K562 (cell line): ENCODE data around the gene CCDC184. TPM values are rescaled to one million over a fixed set of nuclear protein-coding genes. Genes with fewer than 3 reads are reported as not detected.

Experiments
- ATF7 ChIP-seq: fragments of 450-650 bp; IDR thresholded peaks from 2 replicates; pipeline ENCODE4 v1.7.1; 2014; ENCODE audit warnings: mild to moderate bottlenecking, moderate library complexity
- BCL6 ChIP-seq: fragments of 250-450 bp; sonication (Bioruptor Pico); IDR thresholded peaks from 2 replicates; pipeline ENCODE4 v1.4.0; 2020
- CAMTA2 ChIP-seq: fragments of 250-450 bp; sonication (Bioruptor Pico); conservative IDR thresholded peaks from 2 replicates; pipeline ENCODE4 v1.5.1; 2022
- CBFB ChIP-seq: sonication (generic); formaldehyde crosslinking; IDR thresholded peaks from 2 replicates; pipeline ENCODE4 v1.4.0; 2020; ENCODE audit warnings: mild to moderate bottlenecking, missing genetic modification reagents
- CBX2 ChIP-seq: fragments of 200-600 bp; sonication (generic); IDR thresholded peaks from one replicate; pipeline ENCODE4 v1.6.1; 2012; ENCODE audit warnings: mild to moderate bottlenecking, low read length, inconsistent platforms; ENCODE audit not compliant: insufficient read depth, poor library complexity, severe bottlenecking
- DDX20 ChIP-seq: fragments of 450-650 bp; IDR thresholded peaks from 2 replicates; pipeline ENCODE4 v1.6.1; 2016; ENCODE audit warnings: missing genetic modification characterization, low read depth, mild to moderate bottlenecking, missing compliant biosample characterization, moderate library complexity
- EGR1 ChIP-seq: fragments of 450-650 bp; conservative IDR thresholded peaks from 2 replicates; pipeline ENCODE4 v1.6.1; 2017; ENCODE audit warnings: mild to moderate bottlenecking
- EP400 ChIP-seq: fragments of 450-650 bp; IDR thresholded peaks from 2 replicates; pipeline ENCODE4 v1.6.1; 2017; ENCODE audit warnings: antibody characterized with exemption, mild to moderate bottlenecking, moderate library complexity
- FOXK2 ChIP-seq, 2 experiments: fragments of 450-650 bp; IDR thresholded peaks in 1 of 2; conservative IDR thresholded peaks in 1 of 2; 2 replicates each; pipeline ENCODE4 v1.6.1; 2016; ENCODE audit warnings: low read depth in 2 of 2, mild to moderate bottlenecking in 1 of 2
- HSF4 ChIP-seq: fragments of 250-450 bp; sonication (Bioruptor Pico); IDR thresholded peaks from 2 replicates; pipeline ENCODE4 v2.1.2; 2022; ENCODE audit warnings: mild to moderate bottlenecking, moderate library complexity, borderline replicate concordance
- NR1H2 ChIP-seq: sonication (generic); formaldehyde crosslinking; IDR thresholded peaks from 2 replicates; pipeline ENCODE4 v1.4.0; 2020; ENCODE audit warnings: mild to moderate bottlenecking, missing genetic modification reagents
- PML ChIP-seq: IDR thresholded peaks from 2 replicates; pipeline ENCODE4 v1.6.1; 2012; ENCODE audit warnings: low read length, inconsistent platforms
- RBM17 ChIP-seq: fragments of 200-400 bp; formaldehyde crosslinking; IDR thresholded peaks from 2 replicates; pipeline ENCODE4 v1.6.1; 2017; ENCODE audit warnings: low read depth, mild to moderate bottlenecking, low read length, borderline replicate concordance
- SUPT5H ChIP-seq: fragments of 450-650 bp; IDR thresholded peaks from 2 replicates; pipeline ENCODE4 v1.6.1; 2016
- TGIF2 ChIP-seq: sonication (generic); formaldehyde crosslinking; IDR thresholded peaks from 2 replicates; pipeline ENCODE4 v1.8.1; 2022; ENCODE audit warnings: mild to moderate bottlenecking, missing genetic modification reagents, moderate library complexity
- XRCC5 ChIP-seq: fragments of 200-400 bp; formaldehyde crosslinking; IDR thresholded peaks from 2 replicates; pipeline ENCODE4 v1.6.1; 2017; ENCODE audit warnings: low read depth, mild to moderate bottlenecking, low read length
- ZFP30 ChIP-seq: fragments of 250-450 bp; sonication (Bioruptor Pico); IDR thresholded peaks from 2 replicates; pipeline ENCODE4 v1.8.0; 2022; ENCODE audit warnings: moderate library complexity, mild to moderate bottlenecking, inconsistent platforms, borderline replicate concordance
- ZFX ChIP-seq: sonication (generic); formaldehyde crosslinking; IDR thresholded peaks from 2 replicates; pipeline ENCODE4 v1.8.0; 2022; ENCODE audit warnings: mild to moderate bottlenecking, missing genetic modification reagents, moderate library complexity
- ZNF696 ChIP-seq: fragments of 250-450 bp; sonication (Bioruptor Pico); conservative IDR thresholded peaks from 2 replicates; pipeline ENCODE4 v1.4.0; 2020; ENCODE audit warnings: mild to moderate bottlenecking, moderate library complexity
- ZNF79 ChIP-seq: fragments of 250-450 bp; sonication (Bioruptor Pico); IDR thresholded peaks from 2 replicates; pipeline ENCODE4 v1.4.0; 2020; ENCODE audit warnings: low read depth, mild to moderate bottlenecking, moderate library complexity
- polyA plus RNA-seq, 8 experiments: library from polyadenylated mRNA; depleted of rRNA in 4 of 8; stranded (reverse) in 5 of 8; unstranded in 3 of 8; fragments of >200 nt; fragmentation: Nextera tagmentation in 2 of 8; fragmentation: Illumina TruSeq in 1 of 8; extraction: Ambion mirVana in 2 of 8; extraction: Trizol in 1 of 8; gene quantifications; 2 replicates each; pipeline versions ENCODE4 v1.2.1 to v1.2.3, GENCODE V29; 2011 to 2014; ENCODE audit warnings: inconsistent platforms in 1 of 8, missing spikeins in 1 of 8
- total RNA-seq, 7 experiments: library from RNA; depleted of rRNA in 6 of 7; stranded (reverse); fragments of >200 nt in 6 of 7; fragmentation: Illumina TruSeq in 2 of 7; extraction: Trizol in 2 of 7; gene quantifications; 2 replicates each; pipeline versions ENCODE4 v1.2.1 to v1.2.3, GENCODE V29; 2011 to 2021; ENCODE audit warnings: low replicate concordance in 1 of 7
- TF ChIP-seq, protein P1 (sequence below): sonication (generic); formaldehyde crosslinking; IDR thresholded peaks from 2 replicates; pipeline ENCODE4 v1.8.0; 2022; ENCODE audit warnings: missing genetic modification reagents, mild to moderate bottlenecking, borderline replicate concordance
- TF ChIP-seq, protein P2 (sequence below): fragments of 250-450 bp; sonication (Bioruptor Pico); IDR thresholded peaks from 2 replicates; pipeline ENCODE4 v1.4.0; 2020
- TF ChIP-seq, protein P3 (sequence below): sonication (generic); formaldehyde crosslinking; IDR thresholded peaks from 2 replicates; pipeline ENCODE4 v1.8.0; 2022; ENCODE audit warnings: mild to moderate bottlenecking, low read depth, missing genetic modification reagents
- TF ChIP-seq, protein P4 (sequence below): fragments of 450-650 bp; IDR thresholded peaks from one replicate; pipeline ENCODE4 v1.6.1; 2018; ENCODE audit warnings: mild to moderate bottlenecking, moderate library complexity; ENCODE audit not compliant: partially characterized antibody

The CCDC184 gene
- total and polyA plus RNA-seq, 9 of the 15 experiments (the other 6 are each of a cell fraction or from before 2014, with no cell fraction given): 0.09 TPM; not detected in 8

DNA sequence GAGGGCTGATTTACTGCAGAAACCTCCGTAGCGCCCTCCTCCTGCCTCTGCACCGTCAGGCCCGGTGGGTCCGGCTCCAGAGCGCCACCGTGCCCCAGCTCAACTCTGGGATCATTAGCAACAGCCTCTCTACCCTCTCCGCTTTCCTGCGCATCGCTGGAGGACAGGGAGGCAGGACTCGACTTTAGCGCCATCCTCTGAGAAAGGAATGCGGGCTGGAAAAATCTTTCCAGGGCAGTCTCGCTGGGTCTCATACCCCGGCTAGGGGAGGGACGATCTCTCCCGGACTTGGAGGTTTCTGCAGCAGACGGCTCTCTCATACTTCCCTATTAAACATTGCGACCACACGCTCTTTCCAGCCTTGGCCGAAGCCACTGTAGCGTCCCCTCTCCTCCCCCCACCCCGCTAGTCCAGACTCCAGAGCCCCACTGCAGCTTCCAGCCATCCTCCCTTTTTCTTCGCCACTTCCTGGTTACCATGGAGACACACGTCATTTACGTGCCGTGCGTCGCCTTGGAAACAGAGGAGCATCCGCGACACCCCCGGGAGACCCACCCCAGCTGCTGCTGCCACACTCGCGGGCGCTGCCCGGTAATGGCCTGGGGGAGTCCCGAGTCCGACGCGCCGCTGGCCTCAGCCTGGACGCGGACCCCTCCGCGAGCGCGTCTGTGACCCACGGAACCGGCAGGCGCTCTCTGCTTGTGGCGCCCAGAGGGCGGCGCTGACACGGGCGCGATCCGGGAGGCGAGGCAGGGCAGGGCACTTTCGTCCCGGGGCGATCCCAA is at the start of gene CCDC184 (continued):
- TF ChIP-seq RBM17 (no peak), XRCC5 (no peak), ZNF696 (no peak), PML (no peak), BCL6 (CRISPR knock-in tag) (no peak), ATF7 (peak; percentile 50; the same call in 1 of the 2 replicates), NR1H2 (CRISPR knock-in tag) (no peak), FOXK2 (conservative IDR thresholded peaks at IDR 0.05 in 1 of 2, IDR thresholded peaks at IDR 0.05 in 1 of 2; ENCODE audit: low read depth in 2 of 2) (no peak), CBX2 (no peak), CBFB (no peak), CAMTA2 (CRISPR knock-in tag) (no peak), ZFP30 (CRISPR knock-in tag) (no peak), HSF4 (no peak), ZNF79 (CRISPR knock-in tag) (no peak), TGIF2 (no peak), ZFX (CRISPR knock-in tag) (no peak), DDX20 (tag) (no peak), EP400 (no peak), EGR1 (no peak), SUPT5H (no peak)
- TF ChIP-seq, protein P1, sequence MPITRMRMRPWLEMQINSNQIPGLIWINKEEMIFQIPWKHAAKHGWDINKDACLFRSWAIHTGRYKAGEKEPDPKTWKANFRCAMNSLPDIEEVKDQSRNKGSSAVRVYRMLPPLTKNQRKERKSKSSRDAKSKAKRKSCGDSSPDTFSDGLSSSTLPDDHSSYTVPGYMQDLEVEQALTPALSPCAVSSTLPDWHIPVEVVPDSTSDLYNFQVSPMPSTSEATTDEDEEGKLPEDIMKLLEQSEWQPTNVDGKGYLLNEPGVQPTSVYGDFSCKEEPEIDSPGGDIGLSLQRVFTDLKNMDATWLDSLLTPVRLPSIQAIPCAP (CRISPR knock-in tag): no peak
- TF ChIP-seq, protein P2, sequence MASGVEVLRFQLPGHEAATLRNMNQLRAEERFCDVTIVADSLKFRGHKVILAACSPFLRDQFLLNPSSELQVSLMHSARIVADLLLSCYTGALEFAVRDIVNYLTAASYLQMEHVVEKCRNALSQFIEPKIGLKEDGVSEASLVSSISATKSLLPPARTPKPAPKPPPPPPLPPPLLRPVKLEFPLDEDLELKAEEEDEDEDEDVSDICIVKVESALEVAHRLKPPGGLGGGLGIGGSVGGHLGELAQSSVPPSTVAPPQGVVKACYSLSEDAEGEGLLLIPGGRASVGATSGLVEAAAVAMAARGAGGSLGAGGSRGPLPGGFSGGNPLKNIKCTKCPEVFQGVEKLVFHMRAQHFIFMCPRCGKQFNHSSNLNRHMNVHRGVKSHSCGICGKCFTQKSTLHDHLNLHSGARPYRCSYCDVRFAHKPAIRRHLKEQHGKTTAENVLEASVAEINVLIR (CRISPR knock-in tag): 0 out of 2 replicates have a peak, but pooled peaks have one; percentile 29
- TF ChIP-seq, protein P3, sequence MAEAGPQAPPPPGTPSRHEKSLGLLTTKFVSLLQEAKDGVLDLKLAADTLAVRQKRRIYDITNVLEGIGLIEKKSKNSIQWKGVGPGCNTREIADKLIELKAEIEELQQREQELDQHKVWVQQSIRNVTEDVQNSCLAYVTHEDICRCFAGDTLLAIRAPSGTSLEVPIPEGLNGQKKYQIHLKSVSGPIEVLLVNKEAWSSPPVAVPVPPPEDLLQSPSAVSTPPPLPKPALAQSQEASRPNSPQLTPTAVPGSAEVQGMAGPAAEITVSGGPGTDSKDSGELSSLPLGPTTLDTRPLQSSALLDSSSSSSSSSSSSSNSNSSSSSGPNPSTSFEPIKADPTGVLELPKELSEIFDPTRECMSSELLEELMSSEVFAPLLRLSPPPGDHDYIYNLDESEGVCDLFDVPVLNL (CRISPR knock-in tag): no peak
- TF ChIP-seq, protein P4, sequence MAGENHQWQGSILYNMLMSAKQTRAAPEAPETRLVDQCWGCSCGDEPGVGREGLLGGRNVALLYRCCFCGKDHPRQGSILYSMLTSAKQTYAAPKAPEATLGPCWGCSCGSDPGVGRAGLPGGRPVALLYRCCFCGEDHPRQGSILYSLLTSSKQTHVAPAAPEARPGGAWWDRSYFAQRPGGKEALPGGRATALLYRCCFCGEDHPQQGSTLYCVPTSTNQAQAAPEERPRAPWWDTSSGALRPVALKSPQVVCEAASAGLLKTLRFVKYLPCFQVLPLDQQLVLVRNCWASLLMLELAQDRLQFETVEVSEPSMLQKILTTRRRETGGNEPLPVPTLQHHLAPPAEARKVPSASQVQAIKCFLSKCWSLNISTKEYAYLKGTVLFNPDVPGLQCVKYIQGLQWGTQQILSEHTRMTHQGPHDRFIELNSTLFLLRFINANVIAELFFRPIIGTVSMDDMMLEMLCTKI: no peak
